Medulla oblongata (tissue), 1 donor: ENCODE data around the gene INTS4.
"Not testable (repeated sequence)": the region's sequence is repeated elsewhere in the genome, so short reads cannot be mapped to it uniquely, and the experiment has no call there.

Experiments
- DNase-seq: peaks from one replicate; pipeline ENCODE4 v3.0.0-alpha.2; 2015; ENCODE audit errors: extremely low spot score

The INTS4 gene

GRCh38 chr11:77878247-77878646 lies 116.2 kb downstream of the INTS4 start:
- DNase-seq, result not testable (repeated sequence)

- no peak for DNase-seq
Observed at GRCh38 chr11:77876045-77876444, 118.4 kb downstream of the INTS4 start.

- no peak for DNase-seq
Observed at GRCh38 chr11:77874206-77874605, 120.3 kb downstream of the INTS4 start.

- no peak for DNase-seq
Observed at GRCh38 chr11:77873345-77873744, 121.1 kb downstream of the INTS4 start.

- DNase-seq, result no peak
Observed at GRCh38 chr11:77871855-77872254, 122.6 kb downstream of the INTS4 start.

- no peak for DNase-seq
Observed at GRCh38 chr11:77868744-77869143, 125.7 kb downstream of the INTS4 start.

- no peak for DNase-seq
Observed at GRCh38 chr11:77866336-77866735, 128.1 kb downstream of the INTS4 start.

GRCh38 chr11:77865805-77866204 lies 128.7 kb downstream of the INTS4 start:
- DNase-seq, result peak; percentile 3

- not testable (repeated sequence) for DNase-seq
Observed at GRCh38 chr11:77861444-77861843, 133.0 kb downstream of the INTS4 start.

GRCh38 chr11:77857906-77858457 lies 136.5 kb downstream of the INTS4 start:
- not testable (repeated sequence) for DNase-seq

GRCh38 chr11:77854838-77855237 lies 139.6 kb downstream of the INTS4 start:
- no peak for DNase-seq

- no peak for DNase-seq
Observed at GRCh38 chr11:77851503-77851902, 143.0 kb downstream of the INTS4 start.

- not testable (repeated sequence) for DNase-seq
Observed at GRCh38 chr11:77843700-77844099, 150.8 kb downstream of the INTS4 start.

GRCh38 chr11:77842441-77843121 lies 151.9 kb downstream of the INTS4 start:
- no peak for DNase-seq

GRCh38 chr11:77833302-77833701 lies 161.2 kb downstream of the INTS4 start:
- DNase-seq, result no peak

- DNase-seq, result no peak
Observed at GRCh38 chr11:77828926-77829325, 165.5 kb downstream of the INTS4 start.
